Measurements from ENCODE around the gene CD163L1.
A peak's percentile ranks its signal among the peaks of the same experiment; 100 is the strongest.
"Not testable (repeated sequence)": the region's sequence is repeated elsewhere in the genome, so short reads cannot be mapped to it uniquely, and the experiment has no call there.

Gene CD163L1

GRCh38 chr12:7444537-7444936 is 584 bp upstream of the CD163L1 start:
- TF ChIP-seq CTCF (IDR thresholded peaks at IDR 0.05; ENCODE audit: low read depth, low read length) = no peak
- Histone ChIP-seq H3K27me3 (peaks cover 12% of the 10 kb centered on the region), H3K4me1 (no peaks in the 10 kb centered on the region), H3K9me3 (no peaks in the 10 kb centered on the region), H3K4me3 (ENCODE audit: low read depth, low read length) (no peak overlapping the region), H3K36me3 (no peaks in the 10 kb centered on the region)
- no peak for DNase-seq

- no peak for TF ChIP-seq CTCF (IDR thresholded peaks at IDR 0.05; ENCODE audit: low read depth, low read length)
- H3K27me3 ChIP-seq = peaks cover 12% of the 10 kb centered on the region; the same call in 1 of the 2 replicates
These were observed 2.7 kb downstream of the CD163L1 start for GRCh38 chr12:7441216-7441615.

GRCh38 chr12:7439579-7440505 is 4.1 kb downstream of the CD163L1 start:
- peak; percentile 88 for DNase-seq
- H3K4me3 ChIP-seq (ENCODE audit: low read depth, low read length) = peak overlapping the region; percentile 41
- TF ChIP-seq CTCF (IDR thresholded peaks at IDR 0.05; ENCODE audit: low read depth, low read length) = no peak
- no peaks in the 10 kb centered on the region for H3K4me1 ChIP-seq
- H3K27me3 ChIP-seq = peaks cover 12% of the 10 kb centered on the region; the same call in 1 of the 2 replicates
- no peaks in the 10 kb centered on the region for H3K9me3 ChIP-seq
- no peaks in the 10 kb centered on the region for H3K36me3 ChIP-seq

More at GRCh38 chr12:7441216-7441615, 2.7 kb downstream of the CD163L1 start:
- Histone ChIP-seq H3K4me1 (no peaks in the 10 kb centered on the region), H3K9me3 (no peaks in the 10 kb centered on the region), H3K36me3 (no peaks in the 10 kb centered on the region), H3K4me3 (ENCODE audit: low read depth, low read length) (no peak overlapping the region)
- DNase-seq = no peak

GRCh38 chr12:7438291-7438995 is 5.5 kb downstream of the CD163L1 start:
- H3K36me3 ChIP-seq; H3K9me3 ChIP-seq; H3K4me1 ChIP-seq; H3K4me3 ChIP-seq (ENCODE audit: low read depth, low read length); DNase-seq: not testable (repeated sequence)
- H3K27me3 ChIP-seq = peaks cover 18% of the 10 kb centered on the region

GRCh38 chr12:7437494-7437893 is 6.5 kb downstream of the CD163L1 start:
- peaks cover 22% of the 10 kb centered on the region for H3K27me3 ChIP-seq
- not testable (repeated sequence) for H3K4me1 ChIP-seq; H3K4me3 ChIP-seq (ENCODE audit: low read depth, low read length); H3K36me3 ChIP-seq; DNase-seq; H3K9me3 ChIP-seq

GRCh38 chr12:7434670-7435069 is 9.3 kb downstream of the CD163L1 start:
- Histone ChIP-seq H3K4me1 (no peaks in the 10 kb centered on the region), H3K36me3 (no peaks in the 10 kb centered on the region), H3K9me3 (no peaks in the 10 kb centered on the region), H3K4me3 (ENCODE audit: low read depth, low read length) (no peak overlapping the region), H3K27me3 (peaks cover 28% of the 10 kb centered on the region)
- no peak for TF ChIP-seq CTCF (IDR thresholded peaks at IDR 0.05; ENCODE audit: low read depth, low read length)
- no peak for DNase-seq

All from BE2C (cell line).